Tongue (tissue), 2 donors: ENCODE results near the gene INTS1. TPM values are rescaled to one million over a fixed set of nuclear protein-coding genes. Genes with fewer than 3 reads are reported as not detected.
A peak's percentile ranks its signal among the peaks of the same experiment; 100 is the strongest.

Experiments
- DNase-seq: peaks from one replicate; pipeline ENCODE4 v3.0.0-alpha.2; 2015
- total RNA-seq: library from RNA; depleted of rRNA; stranded (reverse); fragments of >200 nt; gene quantifications from one replicate; pipeline ENCODE4 v1.2.3, GENCODE V29; 2014

The INTS1 gene
- total RNA-seq, 1 donor from 2014 or later = 38.7 TPM

DNA sequence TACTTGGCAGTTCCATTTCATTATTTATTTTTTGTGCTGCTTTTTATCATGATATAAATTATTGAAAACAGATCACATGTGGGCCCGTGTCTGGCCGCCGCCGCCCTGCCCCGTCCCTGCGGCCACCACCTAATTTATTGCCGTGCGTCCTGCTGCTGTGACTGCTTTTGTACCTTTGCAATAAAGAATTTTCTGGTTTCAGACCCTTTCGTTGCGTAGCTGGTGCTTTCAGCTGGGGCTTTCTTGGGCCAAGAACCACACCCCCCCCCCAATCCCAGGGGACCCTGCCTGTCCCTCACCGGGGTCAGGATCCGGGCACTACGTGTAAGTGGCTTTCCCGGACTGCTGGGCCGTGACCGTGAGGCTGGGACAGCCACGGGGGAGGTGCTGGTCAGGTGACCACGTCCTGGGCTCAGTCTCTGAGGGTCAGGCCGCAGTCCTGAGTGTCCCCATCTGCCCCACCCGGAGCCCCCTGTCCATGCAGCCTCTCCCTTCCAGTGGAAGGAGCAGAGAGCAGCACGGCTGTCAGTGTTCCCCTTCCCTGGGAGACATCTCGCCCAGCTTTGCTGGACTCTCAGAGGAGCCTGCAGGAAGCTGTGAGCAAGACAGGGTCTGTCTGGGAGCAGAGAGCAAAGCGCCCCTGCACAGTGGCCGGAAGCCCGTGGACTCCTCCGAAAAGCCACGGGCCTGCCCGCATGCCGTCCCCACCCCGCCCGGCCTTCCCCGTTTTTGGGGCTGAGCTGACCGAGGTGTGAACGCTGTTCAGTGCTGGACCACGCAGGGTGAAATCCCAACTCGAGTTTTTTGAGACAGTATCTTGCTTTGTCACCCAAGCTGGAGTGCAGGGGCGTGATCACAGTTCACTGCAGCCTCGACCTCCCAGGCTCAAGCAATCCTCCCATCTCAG, 38.9 kb upstream of the INTS1 start:
- no peak for DNase-seq

- no peak for DNase-seq
Observed at GRCh38 chr7:1542329-1542728, 38.1 kb upstream of the INTS1 start.

GRCh38 chr7:1541431-1542162, 37.4 kb upstream of the INTS1 start:
- DNase-seq = no peak

DNA sequence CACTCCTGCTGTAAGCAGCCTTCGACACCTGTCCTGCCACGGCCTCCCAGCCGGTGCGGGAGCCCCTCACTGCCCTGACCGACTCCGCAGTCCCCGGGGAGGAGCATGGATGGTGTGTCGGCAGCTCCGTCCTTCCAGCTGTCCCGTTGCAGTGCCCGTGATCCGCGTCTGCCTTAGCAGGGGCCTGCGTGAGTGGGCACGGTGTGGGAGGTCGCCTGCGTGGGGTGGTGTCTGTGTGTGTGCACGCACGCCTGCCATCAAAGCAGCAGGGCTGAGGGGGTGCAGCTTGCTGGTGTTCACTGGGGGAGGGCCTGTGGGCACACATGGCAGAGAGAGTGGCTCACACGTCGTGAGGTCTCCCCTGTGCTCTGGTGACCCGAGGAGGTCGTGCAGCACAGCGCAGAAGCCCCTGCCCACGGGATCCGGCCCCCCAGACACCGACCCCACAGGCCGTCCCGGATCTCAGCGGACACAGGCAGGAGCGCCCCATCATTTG, 36.6 kb upstream of the INTS1 start:
- no peak for DNase-seq

GRCh38 chr7:1539882-1540775, 35.9 kb upstream of the INTS1 start:
- no peak for DNase-seq

DNA sequence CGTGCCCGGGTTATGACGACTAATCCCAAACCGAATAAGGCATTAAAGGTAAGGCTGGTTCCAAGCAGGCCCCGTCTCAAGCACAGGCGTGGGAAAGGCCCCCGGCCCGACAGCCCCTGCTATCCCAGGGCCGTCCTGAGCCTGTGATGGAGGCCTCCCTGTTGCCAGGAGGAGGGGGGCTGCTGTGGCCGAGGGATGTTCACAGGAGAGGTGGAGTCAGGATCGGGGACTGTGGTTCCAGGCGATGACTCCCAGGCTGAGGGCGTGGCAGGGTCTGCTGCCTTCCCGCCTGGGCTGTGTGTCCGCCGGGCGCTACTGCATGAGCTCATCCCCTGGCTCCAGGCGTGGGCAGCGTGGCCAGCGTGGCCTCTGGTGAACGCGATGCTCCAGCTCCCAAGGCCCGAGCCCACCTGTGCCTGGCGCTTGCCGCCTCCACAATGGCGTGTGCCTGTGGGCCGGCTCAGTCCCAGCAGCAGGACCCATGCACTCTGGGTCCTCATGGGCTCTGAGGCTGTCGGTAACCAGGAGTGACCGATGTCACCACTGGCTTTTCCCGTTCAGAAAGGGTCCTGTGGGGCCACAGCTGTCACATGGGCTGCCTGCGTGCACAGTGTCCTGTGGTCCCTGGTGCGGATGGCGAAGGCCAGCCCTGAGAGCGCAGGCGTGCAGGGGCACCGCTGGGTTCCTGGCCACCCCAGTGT, 35.1 kb upstream of the INTS1 start:
- DNase-seq = no peak

GRCh38 chr7:1538544-1539180, 34.5 kb upstream of the INTS1 start:
- no peak for DNase-seq

DNA sequence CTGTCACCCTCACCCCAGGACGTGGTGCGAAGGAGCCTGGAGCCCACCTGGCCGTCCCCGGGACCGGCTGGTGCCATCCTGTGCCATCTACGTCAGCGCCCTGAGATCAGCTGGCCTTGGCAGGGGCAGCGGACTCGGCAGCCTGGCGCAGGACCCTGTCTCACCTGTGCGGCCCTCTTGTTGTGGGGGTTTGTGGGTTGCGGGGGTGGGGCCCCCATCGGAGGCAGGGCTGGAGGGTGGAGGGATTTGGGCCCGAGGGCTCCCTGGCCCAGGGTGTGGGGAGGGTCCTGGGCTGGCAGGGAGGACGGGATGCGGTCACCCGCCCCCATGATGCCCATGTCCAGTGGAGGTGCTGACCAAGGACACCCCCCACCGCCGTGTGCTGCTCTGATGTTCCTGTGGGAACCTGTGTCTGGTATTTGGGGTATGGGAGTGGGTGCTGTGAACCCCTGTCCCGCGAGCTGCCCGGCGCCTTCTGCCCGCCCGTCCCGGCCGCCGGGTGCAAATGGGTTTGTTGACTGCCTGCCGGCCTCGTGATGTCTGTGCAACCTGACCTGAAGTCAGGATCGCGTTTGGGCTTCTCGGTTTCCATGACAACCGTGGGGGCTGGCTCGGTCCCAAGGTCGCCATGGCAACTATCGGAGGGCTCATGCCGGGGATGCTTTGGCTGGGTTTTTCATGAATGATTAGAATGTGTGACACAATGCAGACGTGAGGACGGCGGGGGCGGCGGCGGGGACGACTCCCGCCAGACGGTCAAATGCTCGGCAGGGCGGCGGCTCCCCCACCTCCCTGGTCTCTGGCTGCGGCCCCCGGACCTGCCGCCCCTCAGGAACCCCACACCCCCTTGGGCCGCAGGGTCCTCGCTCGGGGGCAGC, 33.6 kb upstream of the INTS1 start:
- peak; percentile 89 for DNase-seq

GRCh38 chr7:1536743-1537534, 32.8 kb upstream of the INTS1 start:
- peak; percentile 98 for DNase-seq

DNA sequence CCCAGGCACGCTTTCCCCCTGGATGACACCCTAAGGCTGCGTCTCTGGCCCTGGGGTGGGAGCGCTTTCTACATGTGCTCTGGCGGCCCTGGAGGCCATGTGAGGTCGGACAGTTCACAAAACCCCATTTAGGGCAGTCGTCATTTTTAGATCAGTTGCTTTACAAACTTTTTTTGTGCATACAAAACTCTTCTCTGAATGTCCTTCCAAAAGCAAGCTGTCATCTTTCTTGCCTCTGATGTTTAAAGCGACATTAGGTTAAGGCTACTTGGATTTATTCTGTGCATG, 32.2 kb upstream of the INTS1 start:
- no peak for DNase-seq

- no peak for DNase-seq
Observed at GRCh38 chr7:1535701-1536454, 31.7 kb upstream of the INTS1 start.

- DNase-seq = no peak
Observed at GRCh38 chr7:1535100-1535458, 30.9 kb upstream of the INTS1 start.

- DNase-seq = no peak
Observed at GRCh38 chr7:1534330-1535099, 30.3 kb upstream of the INTS1 start.

- peak; percentile 40 for DNase-seq
Observed at GRCh38 chr7:1533547-1534329, 29.5 kb upstream of the INTS1 start.

GRCh38 chr7:1533255-1533546, 29.0 kb upstream of the INTS1 start:
- DNase-seq = peak; percentile 18

- peak; percentile 81 for DNase-seq
Observed at GRCh38 chr7:1532456-1533254, 28.5 kb upstream of the INTS1 start.
